HG02840 (cell line): ENCODE measurements around the gene SLC24A3.
"Not testable (repeated sequence)": the region's sequence is repeated elsewhere in the genome, so short reads cannot be mapped to it uniquely, and the experiment has no call there.

ENCODE experiments used
- ATAC-seq: cut with Tn5 transposase; IDR thresholded peaks from one replicate; pipeline ENCODE4 v1.9.1; 2021; ENCODE audit warnings: mild to moderate bottlenecking, moderate library complexity, moderate number of reproducible peaks; ENCODE audit not compliant: unreplicated experiment, low FRiP score

SLC24A3 gene

GRCh38 chr20:19648024-19648423, 435.6 kb downstream of the SLC24A3 start:
- ATAC-seq = no peak

GRCh38 chr20:19649041-19649440, 436.6 kb downstream of the SLC24A3 start:
- ATAC-seq = no peak

- ATAC-seq = peak; percentile 54
Measured at GRCh38 chr20:19652591-19653026, 440.2 kb downstream of the SLC24A3 start.

GRCh38 chr20:19653327-19653726, 440.9 kb downstream of the SLC24A3 start:
- no peak for ATAC-seq

GRCh38 chr20:19654921-19655320, 442.5 kb downstream of the SLC24A3 start:
- ATAC-seq = no peak

- no peak for ATAC-seq
Measured at GRCh38 chr20:19658137-19658536, 445.7 kb downstream of the SLC24A3 start.

GRCh38 chr20:19659448-19659847, 447.0 kb downstream of the SLC24A3 start:
- no peak for ATAC-seq

GRCh38 chr20:19660808-19661378, 448.5 kb downstream of the SLC24A3 start:
- ATAC-seq = no peak

- no peak for ATAC-seq
Measured at GRCh38 chr20:19661717-19662636, 449.5 kb downstream of the SLC24A3 start.

GRCh38 chr20:19662637-19662995, 450.2 kb downstream of the SLC24A3 start:
- no peak for ATAC-seq

GRCh38 chr20:19668418-19668817, 456.0 kb downstream of the SLC24A3 start:
- ATAC-seq = no peak

- no peak for ATAC-seq
Measured at GRCh38 chr20:19670829-19671228, 458.4 kb downstream of the SLC24A3 start.

GRCh38 chr20:19671374-19671773, 458.9 kb downstream of the SLC24A3 start:
- no peak for ATAC-seq

- no peak for ATAC-seq
Measured at GRCh38 chr20:19672498-19672897, 460.1 kb downstream of the SLC24A3 start.

- no peak for ATAC-seq
Measured at GRCh38 chr20:19673575-19673974, 461.1 kb downstream of the SLC24A3 start.

- ATAC-seq = no peak
Measured at GRCh38 chr20:19676202-19676601, 463.8 kb downstream of the SLC24A3 start.

- no peak for ATAC-seq
Measured at GRCh38 chr20:19677336-19677735, 464.9 kb downstream of the SLC24A3 start.

- not testable (repeated sequence) for ATAC-seq
Measured at GRCh38 chr20:19678591-19678990, 466.1 kb downstream of the SLC24A3 start.

GRCh38 chr20:19679900-19680495, 467.6 kb downstream of the SLC24A3 start:
- no peak for ATAC-seq

GRCh38 chr20:19682249-19682648, 469.8 kb downstream of the SLC24A3 start:
- ATAC-seq = no peak

- ATAC-seq = no peak
Measured at GRCh38 chr20:19683188-19683587, 470.7 kb downstream of the SLC24A3 start.
